ENCODE measurements around the gene GOLGB1.

GOLGB1 gene

GRCh38 chr3:121724130-121724529 lies 25.4 kb downstream of the GOLGB1 start:
- no peaks in the 10 kb centered on the region for H3K27me3 ChIP-seq (replicated peaks)
- no peak for DNase-seq
- no peak overlapping the region for H3K27ac ChIP-seq
- peaks cover 44% of the 10 kb centered on the region for H3K36me3 ChIP-seq (replicated peaks)
- in situ Hi-C loops (cut with HindIII; ENCODE audit: low pct_ligation_motif_present, low sequenced_read_pairs) = no loop called here
- no peak for TF ChIP-seq CTCF (IDR thresholded peaks at IDR 0.05; ENCODE audit: low read depth, low read length, missing control alignments)
- H3K4me3 ChIP-seq (ENCODE audit: low read depth, low read length) = no peak overlapping the region

GRCh38 chr3:121723485-121723884 lies 26.1 kb downstream of the GOLGB1 start:
- no peak overlapping the region for H3K4me3 ChIP-seq (ENCODE audit: low read depth, low read length)
- DNase-seq = no peak
- TF ChIP-seq CTCF (IDR thresholded peaks at IDR 0.05; ENCODE audit: low read depth, low read length, missing control alignments) = no peak
- no peaks in the 10 kb centered on the region for H3K27me3 ChIP-seq (replicated peaks)
- H3K36me3 ChIP-seq (replicated peaks) = peaks cover 38% of the 10 kb centered on the region
- H3K27ac ChIP-seq = no peak overlapping the region
- in situ Hi-C loops (cut with HindIII; ENCODE audit: low pct_ligation_motif_present, low sequenced_read_pairs) = no loop called here

- Histone ChIP-seq H3K27me3 (replicated peaks) (no peaks in the 10 kb centered on the region), H3K27ac (no peak overlapping the region), H3K36me3 (replicated peaks) (peaks cover 45% of the 10 kb centered on the region), H3K4me3 (ENCODE audit: low read depth, low read length) (no peak overlapping the region)
- no peak for TF ChIP-seq CTCF (IDR thresholded peaks at IDR 0.05; ENCODE audit: low read depth, low read length, missing control alignments)
- DNase-seq = no peak
- in situ Hi-C loops (cut with HindIII; ENCODE audit: low pct_ligation_motif_present, low sequenced_read_pairs) = no loop called here
Measured at GRCh38 chr3:121722411-121722810, 27.1 kb downstream of the GOLGB1 start.

GRCh38 chr3:121720163-121720562 lies 29.4 kb downstream of the GOLGB1 start:
- Histone ChIP-seq H3K27me3 (replicated peaks) (no peaks in the 10 kb centered on the region), H3K4me3 (ENCODE audit: low read depth, low read length) (no peak overlapping the region), H3K36me3 (replicated peaks) (peaks cover 54% of the 10 kb centered on the region), H3K27ac (no peak overlapping the region)
- in situ Hi-C loops (cut with HindIII; ENCODE audit: low pct_ligation_motif_present, low sequenced_read_pairs) = no loop called here
- TF ChIP-seq CTCF (IDR thresholded peaks at IDR 0.05; ENCODE audit: low read depth, low read length, missing control alignments) = no peak
- no peak for DNase-seq

- in situ Hi-C loops (cut with HindIII; ENCODE audit: low pct_ligation_motif_present, low sequenced_read_pairs) = no loop called here
- no peak for TF ChIP-seq CTCF (IDR thresholded peaks at IDR 0.05; ENCODE audit: low read depth, low read length, missing control alignments)
- no peak overlapping the region for H3K4me3 ChIP-seq (ENCODE audit: low read depth, low read length)
- no peak for DNase-seq
- H3K27me3 ChIP-seq (replicated peaks) = no peaks in the 10 kb centered on the region
- peaks cover 52% of the 10 kb centered on the region for H3K36me3 ChIP-seq (replicated peaks)
- H3K27ac ChIP-seq = no peak overlapping the region
Measured at GRCh38 chr3:121719423-121719822, 30.1 kb downstream of the GOLGB1 start.

GRCh38 chr3:121718205-121718846 lies 31.2 kb downstream of the GOLGB1 start:
- in situ Hi-C loops (cut with HindIII; ENCODE audit: low pct_ligation_motif_present, low sequenced_read_pairs) = no loop called here
- Histone ChIP-seq H3K36me3 (replicated peaks) (peaks cover 58% of the 10 kb centered on the region), H3K4me3 (ENCODE audit: low read depth, low read length) (no peak overlapping the region), H3K27me3 (replicated peaks) (no peaks in the 10 kb centered on the region), H3K27ac (no peak overlapping the region)
- DNase-seq = no peak
- TF ChIP-seq CTCF (IDR thresholded peaks at IDR 0.05; ENCODE audit: low read depth, low read length, missing control alignments) = no peak

Measured in brain microvascular endothelial cell (primary cell).